Esophagus squamous epithelium (tissue), 5 donors: Measurements from ENCODE around the gene ENOX1. TPM values are rescaled to one million over a fixed set of nuclear protein-coding genes. Genes with fewer than 3 reads are reported as not detected.

ENCODE experiments used
- DNase-seq: peaks from one replicate; lab custom pipeline; 2025; lab: John Stamatoyannopoulos, UW
- H3K27ac ChIP-seq, 4 donors: fragments of 200-600 bp; sonication (generic); one replicate each; pipeline ENCODE4 v1.5.1; 2016 to 2019; ENCODE audit warnings: mild to moderate bottlenecking in 1 of 4
- H3K27me3 ChIP-seq, 4 donors: fragments of 200-600 bp; sonication (generic); 1 replicate in 3 of 4; 2 replicates in 1 of 4; pipeline versions ENCODE4 v1.5.1 to v1.6.0; 2017 to 2021; ENCODE audit warnings: antibody characterized with exemption in 1 of 4
- H3K36me3 ChIP-seq, 3 donors: fragments of 200-600 bp; sonication (generic); one replicate each; pipeline ENCODE4 v1.5.1; 2016 to 2019
- H3K4me1 ChIP-seq, 3 donors: fragments of 200-600 bp; sonication (generic); one replicate each; pipeline ENCODE4 v1.5.1; 2017 to 2019
- H3K4me3 ChIP-seq, 4 donors: fragments of 200-600 bp; sonication (generic); 1 replicate in 3 of 4; 2 replicates in 1 of 4; pipeline ENCODE4 v1.5.1; 2016 to 2019; ENCODE audit warnings: mild to moderate bottlenecking in 2 of 4, moderate library complexity in 1 of 4
- H3K9me3 ChIP-seq, 3 donors: fragments of 200-600 bp; sonication (generic); one replicate each; pipeline ENCODE4 v1.5.1; 2016 to 2019
- CTCF ChIP-seq, 6 experiments: fragments of 450-650 bp in 4 of 6; fragments of 200-600 bp in 2 of 6; sonication (generic) in 2 of 6; IDR thresholded peaks; one replicate each; pipeline ENCODE4 v1.5.1; 2016 to 2019; ENCODE audit warnings: antibody characterized with exemption in 6 of 6, mild to moderate bottlenecking in 4 of 6, moderate library complexity in 4 of 6
- POLR2A ChIP-seq, 4 donors: fragments of 450-650 bp; IDR thresholded peaks; one replicate each; pipeline ENCODE4 v1.6.1; 2017; ENCODE audit warnings: antibody characterized with exemption in 4 of 4, mild to moderate bottlenecking in 4 of 4, moderate library complexity in 3 of 4
- WGBS, 2 donors: methylation state at CpG; one replicate each; pipeline ENCODE4 v1.1.5; 2018; 5-methylcytosine and 5-hydroxymethylcytosine counted together
- intact Hi-C: fragments of 100-400 bp; cut with DNase I; formaldehyde crosslinking; loops from one replicate; pipeline ENCODE4 v1.15.0; 2022
- total RNA-seq, 4 donors: library from RNA; depleted of rRNA; stranded (reverse); fragments of >200 nt; gene quantifications; one replicate each; pipeline ENCODE4 v1.1.0, GENCODE V29; 2016
- donor health status: DM: yes; HTN: yes; CAD: no.

ENOX1 gene
- total RNA-seq, 4 donors from 2014 or later = 0.48 to 0.76 TPM; not detected in 2

- Histone ChIP-seq H3K36me3 (no peaks in the 10 kb centered on the region), H3K9me3 (no peaks in the 10 kb centered on the region), H3K27me3 (no peaks in the 10 kb centered on the region), H3K27ac (no peak overlapping the region), H3K4me3 (no peak overlapping the region), H3K4me1 (no peaks in the 10 kb centered on the region)
- DNase-seq = no peak
- WGBS, 2 donors = 88 to 91% methylated on average over 1 of the region's 1 CpG
- intact Hi-C loops = no loop called here
- TF ChIP-seq POLR2A (IDR thresholded peaks at IDR 0.05) = no peak
- no peak for TF ChIP-seq CTCF (IDR thresholded peaks at IDR 0.05)
Observed at GRCh38 chr13:43653395-43653794, 133.4 kb downstream of the ENOX1 start.

- Histone ChIP-seq H3K27ac (no peak overlapping the region), H3K27me3 (no peaks in the 10 kb centered on the region), H3K4me1 (no peaks in the 10 kb centered on the region), H3K36me3 (no peaks in the 10 kb centered on the region), H3K9me3 (no peaks in the 10 kb centered on the region), H3K4me3 (no peak overlapping the region)
- WGBS, 2 donors = 96 to 97% methylated on average over 2 to 3 of the region's 3 CpGs
- intact Hi-C loops = no loop called here
- TF ChIP-seq CTCF (IDR thresholded peaks at IDR 0.05) (no peak), POLR2A (IDR thresholded peaks at IDR 0.05) (no peak)
- no peak for DNase-seq
Observed at GRCh38 chr13:43652760-43653159, 134.0 kb downstream of the ENOX1 start.

- Histone ChIP-seq H3K36me3 (no peaks in the 10 kb centered on the region), H3K9me3 (no peaks in the 10 kb centered on the region), H3K27me3 (no peaks in the 10 kb centered on the region), H3K4me3 (no peak overlapping the region), H3K27ac (no peak overlapping the region), H3K4me1 (no peaks in the 10 kb centered on the region)
- no peak for TF ChIP-seq CTCF (IDR thresholded peaks at IDR 0.05)
- intact Hi-C loops = no loop called here
- WGBS, 2 donors = 60 to 84% methylated on average over 4 of the region's 4 CpGs
- DNase-seq = no peak
Observed at GRCh38 chr13:43650882-43651281, 135.9 kb downstream of the ENOX1 start.

GRCh38 chr13:43648733-43649132 is 138.0 kb downstream of the ENOX1 start:
- Histone ChIP-seq H3K9me3 (no peaks in the 10 kb centered on the region), H3K27ac (no peak overlapping the region), H3K4me1 (no peaks in the 10 kb centered on the region), H3K4me3 (no peak overlapping the region), H3K27me3 (no peaks in the 10 kb centered on the region), H3K36me3 (no peaks in the 10 kb centered on the region)
- 82% methylated on average over 4 to 5 of the region's 5 CpGs for WGBS, 2 donors
- TF ChIP-seq CTCF (IDR thresholded peaks at IDR 0.05) (no peak), POLR2A (IDR thresholded peaks at IDR 0.05) (no peak)
- DNase-seq = no peak
- intact Hi-C loops = no loop called here

- Histone ChIP-seq H3K4me3 (no peak overlapping the region), H3K9me3 (no peaks in the 10 kb centered on the region), H3K27ac (no peak overlapping the region), H3K4me1 (no peaks in the 10 kb centered on the region), H3K36me3 (no peaks in the 10 kb centered on the region), H3K27me3 (no peaks in the 10 kb centered on the region)
- 25 to 32% methylated on average over 2 of the region's 2 CpGs for WGBS, 2 donors
- intact Hi-C loops = no loop called here
- no peak for DNase-seq
- TF ChIP-seq POLR2A (IDR thresholded peaks at IDR 0.05) (no peak), CTCF (IDR thresholded peaks at IDR 0.05) (no peak)
Observed at GRCh38 chr13:43647471-43647870, 139.3 kb downstream of the ENOX1 start.
